Measurements from ENCODE around the gene STAC3. TPM values are rescaled to one million over a fixed set of nuclear protein-coding genes. Genes with fewer than 3 reads are reported as not detected.

Gene STAC3
- polyA plus RNA-seq, 1 donor: 4.0 TPM

- peaks cover 60% of the 10 kb centered on the region for H3K27me3 ChIP-seq (ENCODE audit: control insufficient read depth, insufficient read depth, low read length)
- H3K9me3 ChIP-seq (ENCODE audit: control insufficient read depth, low read depth, low read length): peaks cover 6% of the 10 kb centered on the region
- H3K4me1 ChIP-seq (ENCODE audit: control insufficient read depth, insufficient read depth, low read length): peaks cover 32% of the 10 kb centered on the region
- H3K36me3 ChIP-seq (ENCODE audit: control insufficient read depth, insufficient read depth, low read length): peaks cover 15% of the 10 kb centered on the region
- H3K27ac ChIP-seq (ENCODE audit: low read length): no peak overlapping the region
- 100% methylated on average over 1 of the region's 8 CpGs for WGBS (ENCODE audit: insufficient coverage, low lambda C conversion rate)
- DNase-seq: no peak
- H3K4me3 ChIP-seq (ENCODE audit: low read length): no peak overlapping the region
Observed at GRCh38 chr12:57227315-57228115, 23.5 kb downstream of the STAC3 start.

DNA sequence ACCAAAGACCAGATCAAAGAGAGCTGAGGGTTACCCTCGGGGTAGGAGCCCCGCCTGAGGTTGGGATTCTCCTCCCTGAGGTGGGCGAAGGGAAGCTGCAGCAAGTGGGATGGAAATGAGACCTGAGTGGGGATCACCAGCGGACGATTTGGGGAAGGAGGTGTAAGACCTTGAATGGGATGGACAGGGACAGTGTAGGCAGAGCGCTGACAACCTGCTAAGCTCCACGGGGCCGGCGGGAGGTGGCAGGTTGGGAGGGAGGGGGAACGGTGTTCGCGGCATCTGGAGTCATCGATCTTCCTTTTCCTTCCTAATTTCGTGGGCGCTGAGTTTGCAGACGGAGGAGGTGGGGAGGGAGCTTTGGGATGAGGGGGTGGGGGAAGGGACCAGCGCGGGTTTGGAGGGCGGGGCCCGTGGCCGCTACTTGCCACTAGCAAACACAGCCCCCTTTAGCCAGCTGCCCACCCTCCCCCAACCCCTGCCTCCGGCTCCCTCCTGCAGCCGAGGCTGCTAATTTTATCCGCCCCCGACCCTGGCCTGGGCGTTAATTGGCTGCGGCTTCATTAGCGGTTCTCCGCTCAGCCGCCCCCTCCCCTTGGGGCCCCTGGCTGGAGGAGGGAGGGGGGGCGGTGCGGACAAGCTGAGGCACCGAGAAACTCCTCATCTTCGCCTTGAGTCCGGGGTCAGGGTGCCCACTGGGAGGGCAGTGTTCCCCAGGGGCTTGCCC lies 24.2 kb downstream of the STAC3 start:
- peaks cover 6% of the 10 kb centered on the region for H3K9me3 ChIP-seq (ENCODE audit: control insufficient read depth, low read depth, low read length)
- no peak for DNase-seq
- peaks cover 68% of the 10 kb centered on the region for H3K27me3 ChIP-seq (ENCODE audit: control insufficient read depth, insufficient read depth, low read length)
- WGBS (ENCODE audit: insufficient coverage, low lambda C conversion rate): no CpG with 5 or more reads among the region's 35 CpGs
- peaks cover 34% of the 10 kb centered on the region for H3K4me1 ChIP-seq (ENCODE audit: control insufficient read depth, insufficient read depth, low read length)
- H3K36me3 ChIP-seq (ENCODE audit: control insufficient read depth, insufficient read depth, low read length): peaks cover 8% of the 10 kb centered on the region
- no peak overlapping the region for H3K27ac ChIP-seq (ENCODE audit: low read length)
- H3K4me3 ChIP-seq (ENCODE audit: low read length): no peak overlapping the region

DNA sequence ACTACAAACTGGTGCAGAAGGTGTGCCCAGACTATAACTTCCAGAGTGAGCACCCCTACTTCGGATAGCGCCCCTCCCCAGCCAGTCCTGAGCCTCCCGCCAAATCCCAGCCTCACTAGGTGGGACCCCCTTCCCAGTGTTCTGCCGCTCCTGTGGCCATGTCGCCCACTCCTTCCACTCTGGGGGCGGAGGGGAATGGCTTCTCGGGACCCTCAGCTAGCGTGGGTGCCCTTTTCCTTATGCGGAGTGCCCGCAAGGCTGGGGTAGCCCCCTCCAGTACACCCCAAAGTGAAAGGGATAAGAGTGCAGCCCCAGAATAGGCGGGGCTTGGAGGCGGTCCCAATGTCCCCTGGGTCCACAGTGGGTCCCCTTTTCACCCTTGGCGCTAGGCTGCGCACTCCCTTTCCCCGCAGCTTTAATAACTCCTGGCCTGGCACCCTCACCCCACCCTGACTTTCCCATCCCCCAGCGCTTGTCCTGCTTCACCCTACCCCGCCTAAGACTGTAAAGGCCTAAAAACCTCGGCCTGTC lies 25.2 kb downstream of the STAC3 start:
- no peak for DNase-seq
- Histone ChIP-seq H3K27me3 (ENCODE audit: control insufficient read depth, insufficient read depth, low read length) (peaks cover 78% of the 10 kb centered on the region), H3K36me3 (ENCODE audit: control insufficient read depth, insufficient read depth, low read length) (no peaks in the 10 kb centered on the region), H3K4me1 (ENCODE audit: control insufficient read depth, insufficient read depth, low read length) (peaks cover 36% of the 10 kb centered on the region), H3K27ac (ENCODE audit: low read length) (no peak overlapping the region), H3K4me3 (ENCODE audit: low read length) (no peak overlapping the region), H3K9me3 (ENCODE audit: control insufficient read depth, low read depth, low read length) (peaks cover 6% of the 10 kb centered on the region)
- no CpG with 5 or more reads among the region's 18 CpGs for WGBS (ENCODE audit: insufficient coverage, low lambda C conversion rate)

DNA sequence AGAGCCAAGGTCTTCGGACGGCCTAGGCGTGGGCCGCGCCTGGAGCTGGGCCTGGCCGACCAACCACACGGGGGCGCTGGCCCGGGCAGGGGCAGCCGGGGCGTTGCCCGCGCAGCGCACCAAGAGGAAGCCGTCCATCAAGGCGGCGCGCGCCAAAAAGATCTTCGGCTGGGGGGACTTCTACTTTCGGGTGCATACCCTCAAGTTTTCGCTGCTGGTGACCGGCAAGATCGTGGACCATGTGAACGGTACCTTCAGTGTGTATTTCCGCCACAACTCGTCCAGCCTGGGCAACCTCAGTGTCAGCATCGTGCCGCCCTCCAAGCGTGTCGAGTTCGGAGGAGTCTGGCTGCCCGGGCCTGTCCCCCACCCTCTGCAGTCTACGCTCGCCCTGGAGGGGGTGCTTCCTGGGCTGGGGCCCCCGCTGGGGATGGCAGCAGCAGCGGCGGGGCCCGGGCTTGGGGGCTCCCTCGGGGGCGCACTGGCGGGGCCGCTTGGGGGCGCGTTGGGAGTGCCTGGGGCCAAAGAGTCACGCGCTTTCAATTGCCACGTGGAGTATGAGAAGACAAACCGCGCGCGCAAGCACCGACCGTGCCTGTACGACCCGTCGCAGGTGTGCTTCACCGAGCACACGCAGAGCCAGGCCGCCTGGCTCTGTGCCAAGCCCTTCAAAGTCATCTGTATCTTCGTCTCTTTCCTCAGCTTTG lies 25.9 kb downstream of the STAC3 start:
- Histone ChIP-seq H3K27ac (ENCODE audit: low read length) (no peak overlapping the region), H3K27me3 (ENCODE audit: control insufficient read depth, insufficient read depth, low read length) (peaks cover 84% of the 10 kb centered on the region), H3K4me1 (ENCODE audit: control insufficient read depth, insufficient read depth, low read length) (peaks cover 34% of the 10 kb centered on the region), H3K36me3 (ENCODE audit: control insufficient read depth, insufficient read depth, low read length) (no peaks in the 10 kb centered on the region), H3K9me3 (ENCODE audit: control insufficient read depth, low read depth, low read length) (peaks cover 6% of the 10 kb centered on the region), H3K4me3 (ENCODE audit: low read length) (no peak overlapping the region)
- no CpG with 5 or more reads among the region's 61 CpGs for WGBS (ENCODE audit: insufficient coverage, low lambda C conversion rate)
- DNase-seq: peak in 1 of 2 donors; percentile 52

DNA sequence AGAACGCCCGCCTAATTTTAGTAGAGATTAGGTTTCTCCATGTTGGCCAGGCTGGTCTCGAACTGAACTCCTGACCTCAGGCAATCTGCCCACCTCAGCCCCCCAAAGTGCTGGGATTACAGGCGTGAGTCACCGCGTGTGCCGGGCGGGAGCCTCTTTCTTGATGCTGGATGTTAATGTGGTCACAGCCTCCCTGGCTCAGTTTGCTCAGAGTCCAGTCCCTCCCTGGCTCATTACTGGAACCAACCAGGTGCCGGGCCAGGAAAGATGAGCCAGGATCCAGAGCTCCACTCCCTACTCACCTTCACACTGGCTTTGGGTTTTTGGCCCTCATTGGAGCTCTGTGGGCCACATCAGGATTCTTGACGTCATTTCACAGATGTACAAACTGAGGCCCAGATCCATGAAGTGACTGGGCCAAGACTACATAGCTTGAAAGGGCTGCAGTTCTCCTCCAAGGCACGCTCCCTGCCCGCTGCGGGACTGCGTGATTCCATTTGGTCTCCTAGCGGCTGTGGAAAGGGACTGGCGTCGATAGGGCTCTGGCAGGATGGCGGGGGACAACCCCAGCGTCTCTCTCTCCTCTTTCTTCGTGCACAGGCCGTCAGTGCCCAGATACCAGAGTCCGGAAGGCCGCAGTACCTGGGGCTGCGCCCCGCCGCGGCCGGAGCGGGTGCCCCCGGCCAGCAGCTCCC lies 26.6 kb downstream of the STAC3 start:
- Histone ChIP-seq H3K4me1 (ENCODE audit: control insufficient read depth, insufficient read depth, low read length) (peaks cover 37% of the 10 kb centered on the region), H3K4me3 (ENCODE audit: low read length) (no peak overlapping the region), H3K27me3 (ENCODE audit: control insufficient read depth, insufficient read depth, low read length) (peaks cover 91% of the 10 kb centered on the region), H3K27ac (ENCODE audit: low read length) (no peak overlapping the region), H3K36me3 (ENCODE audit: control insufficient read depth, insufficient read depth, low read length) (no peaks in the 10 kb centered on the region), H3K9me3 (ENCODE audit: control insufficient read depth, low read depth, low read length) (peaks cover 6% of the 10 kb centered on the region)
- no CpG with 5 or more reads among the region's 30 CpGs for WGBS (ENCODE audit: insufficient coverage, low lambda C conversion rate)
- no peak for DNase-seq

DNA sequence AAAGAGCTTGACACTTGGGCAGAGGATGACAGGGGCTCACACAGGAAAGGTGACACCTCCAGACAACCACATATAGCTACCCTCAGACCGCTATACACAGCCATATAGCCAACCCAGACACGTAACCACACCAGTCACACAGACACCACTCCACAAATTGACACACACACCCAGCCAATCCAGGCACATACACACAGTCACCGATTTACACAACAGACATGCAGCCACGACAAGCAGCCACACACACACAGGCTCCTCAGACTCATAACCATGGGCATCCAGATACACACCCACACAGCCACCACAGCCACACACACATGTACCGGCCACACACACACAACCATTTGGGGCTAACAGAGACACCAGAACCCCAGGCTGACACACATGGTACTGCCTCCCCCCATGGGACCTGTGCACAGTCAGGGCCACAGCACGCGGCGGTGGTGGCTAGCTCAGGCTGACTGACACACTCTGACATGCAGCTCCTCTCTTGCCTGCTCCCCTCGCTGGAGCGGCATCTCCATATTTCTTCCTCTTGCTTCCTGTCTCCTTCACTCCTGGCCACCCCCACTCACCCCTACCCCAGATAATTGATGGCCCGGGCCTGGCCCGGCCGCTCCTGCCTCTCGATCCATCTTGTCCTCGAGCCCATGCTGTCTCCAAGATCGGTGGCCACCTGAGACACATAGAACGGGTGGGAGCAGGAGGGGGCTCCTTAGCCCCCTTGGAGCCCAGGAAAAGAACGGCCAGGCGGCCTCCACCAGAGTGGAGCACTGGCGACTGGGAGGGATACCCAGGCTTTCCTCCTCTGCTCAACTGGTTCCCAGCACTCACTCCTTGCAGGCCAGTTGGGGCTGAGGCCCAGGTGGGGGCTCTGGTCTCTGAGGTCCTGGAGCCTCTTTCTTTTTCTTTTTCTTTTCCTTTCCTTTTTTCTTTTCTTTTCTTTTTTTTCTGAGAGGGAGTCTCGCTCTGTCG lies 27.5 kb downstream of the STAC3 start:
- Histone ChIP-seq H3K4me3 (ENCODE audit: low read length) (no peak overlapping the region), H3K27ac (ENCODE audit: low read length) (no peak overlapping the region), H3K4me1 (ENCODE audit: control insufficient read depth, insufficient read depth, low read length) (peaks cover 35% of the 10 kb centered on the region), H3K9me3 (ENCODE audit: control insufficient read depth, low read depth, low read length) (peaks cover 6% of the 10 kb centered on the region), H3K27me3 (ENCODE audit: control insufficient read depth, insufficient read depth, low read length) (peaks cover 98% of the 10 kb centered on the region), H3K36me3 (ENCODE audit: control insufficient read depth, insufficient read depth, low read length) (no peaks in the 10 kb centered on the region)
- 0% methylated on average over 1 of the region's 22 CpGs for WGBS (ENCODE audit: insufficient coverage, low lambda C conversion rate)
- DNase-seq: no peak

GRCh38 chr12:57222286-57223190 lies 28.4 kb downstream of the STAC3 start:
- peaks cover 100% of the 10 kb centered on the region for H3K27me3 ChIP-seq (ENCODE audit: control insufficient read depth, insufficient read depth, low read length)
- H3K4me3 ChIP-seq (ENCODE audit: low read length): no peak overlapping the region
- WGBS (ENCODE audit: insufficient coverage, low lambda C conversion rate): no CpG with 5 or more reads among the region's 13 CpGs
- H3K9me3 ChIP-seq (ENCODE audit: control insufficient read depth, low read depth, low read length): peaks cover 6% of the 10 kb centered on the region
- H3K4me1 ChIP-seq (ENCODE audit: control insufficient read depth, insufficient read depth, low read length): peaks cover 34% of the 10 kb centered on the region
- H3K27ac ChIP-seq (ENCODE audit: low read length): no peak overlapping the region
- no peak for DNase-seq
- H3K36me3 ChIP-seq (ENCODE audit: control insufficient read depth, insufficient read depth, low read length): no peaks in the 10 kb centered on the region

DNA sequence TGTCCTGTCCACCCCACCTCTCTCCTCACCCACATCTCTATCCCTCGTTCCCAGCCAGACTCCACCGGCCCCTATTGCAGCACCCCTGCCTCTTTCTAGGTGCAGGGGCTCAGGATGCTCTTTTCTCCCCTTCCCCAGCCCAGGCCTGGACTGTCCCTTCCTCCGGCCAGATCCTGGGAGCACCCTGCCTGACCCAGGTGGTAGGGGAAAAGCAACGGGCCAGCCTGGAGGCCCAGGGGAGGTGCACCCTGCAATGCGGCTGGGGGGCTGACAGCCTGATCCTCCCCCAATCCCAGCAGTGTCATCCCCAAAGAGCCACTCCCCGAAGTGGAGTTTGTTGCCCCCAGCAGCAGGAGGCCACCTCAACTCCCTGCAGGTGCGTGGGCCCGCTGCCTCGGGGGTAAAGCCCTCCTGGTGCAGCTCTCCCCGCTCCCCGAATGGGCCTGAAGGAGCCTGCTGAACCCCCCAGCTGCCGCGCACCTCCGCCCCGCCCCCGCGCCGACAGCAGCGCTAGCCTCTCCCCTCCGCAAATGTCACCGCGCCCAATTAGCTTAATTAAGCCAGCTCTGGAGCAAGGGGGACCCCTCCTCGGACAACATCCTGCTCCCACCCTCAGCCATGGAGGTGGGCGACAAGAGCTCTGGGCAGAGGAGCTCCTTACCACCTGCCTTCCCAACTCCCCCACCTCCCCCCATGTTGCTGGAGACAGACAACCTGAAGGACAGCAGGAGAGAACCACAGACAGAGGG lies 29.6 kb downstream of the STAC3 start:
- H3K27ac ChIP-seq (ENCODE audit: low read length): no peak overlapping the region
- DNase-seq: no peak
- peaks cover 10% of the 10 kb centered on the region for H3K9me3 ChIP-seq (ENCODE audit: control insufficient read depth, low read depth, low read length)
- WGBS (ENCODE audit: insufficient coverage, low lambda C conversion rate): no CpG with 5 or more reads among the region's 24 CpGs
- peaks cover 30% of the 10 kb centered on the region for H3K4me1 ChIP-seq (ENCODE audit: control insufficient read depth, insufficient read depth, low read length)
- no peaks in the 10 kb centered on the region for H3K36me3 ChIP-seq (ENCODE audit: control insufficient read depth, insufficient read depth, low read length)
- H3K4me3 ChIP-seq (ENCODE audit: low read length): no peak overlapping the region
- H3K27me3 ChIP-seq (ENCODE audit: control insufficient read depth, insufficient read depth, low read length): peaks cover 98% of the 10 kb centered on the region

Data from large intestine (tissue), 3 donors.